Cerebellar nuclear complex (tissue), 1 donor: ENCODE measurements around the gene CCDC107.
A peak's percentile ranks its signal among the peaks of the same experiment; 100 is the strongest.
"Not testable (repeated sequence)": the region's sequence is repeated elsewhere in the genome, so short reads cannot be mapped to it uniquely, and the experiment has no call there.

Source experiments
- DNase-seq, 2 experiments: peaks; one replicate each; lab custom pipeline; 2025; lab: John Stamatoyannopoulos, UW

The CCDC107 gene

DNA sequence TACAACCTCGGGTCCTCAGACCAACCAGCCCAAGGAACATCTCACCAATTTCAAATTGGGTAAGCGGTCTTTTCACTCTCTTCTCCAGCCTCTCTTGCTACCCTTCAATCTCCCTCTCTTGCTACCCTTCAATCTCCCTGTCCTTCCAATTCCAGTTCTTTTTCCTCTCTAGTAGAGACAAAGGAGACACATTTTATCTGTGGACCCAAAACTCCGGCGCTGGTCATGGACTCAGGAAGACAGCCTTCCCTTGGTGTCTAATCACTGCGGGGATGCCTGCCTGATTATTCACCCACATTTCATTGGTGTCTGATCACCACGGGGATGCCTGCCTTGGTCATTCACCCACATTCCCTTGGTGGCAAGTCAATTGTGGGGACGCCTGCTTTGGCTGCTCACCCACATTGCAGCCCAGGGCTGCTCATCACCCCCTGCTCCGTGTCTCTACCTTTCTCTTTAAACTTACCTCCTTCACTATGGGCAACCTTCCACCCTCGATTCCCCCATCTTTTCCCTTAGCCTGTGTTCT, 20.6 kb upstream of the CCDC107 start:
- DNase-seq, result not testable (repeated sequence)

DNA sequence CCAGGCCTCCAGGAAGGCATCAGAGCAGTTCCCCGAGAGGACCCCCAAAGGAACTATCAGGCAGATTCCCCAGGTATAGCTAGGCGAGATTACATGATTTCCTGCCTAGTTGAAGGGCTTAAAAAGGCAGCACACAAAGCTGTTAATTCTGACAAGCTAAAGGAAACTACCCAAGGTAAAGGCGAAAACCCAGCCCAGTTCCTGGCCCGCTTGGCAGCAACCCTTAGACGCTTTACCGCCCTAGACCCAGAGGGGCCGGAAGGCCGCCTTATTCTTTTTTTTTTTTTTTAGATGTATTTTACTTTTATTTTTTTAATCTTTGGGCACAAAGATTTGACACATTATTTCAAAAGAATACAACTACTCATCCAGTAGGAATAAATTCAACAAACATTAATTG, 19.3 kb upstream of the CCDC107 start:
- DNase-seq, result not testable (repeated sequence)

DNA sequence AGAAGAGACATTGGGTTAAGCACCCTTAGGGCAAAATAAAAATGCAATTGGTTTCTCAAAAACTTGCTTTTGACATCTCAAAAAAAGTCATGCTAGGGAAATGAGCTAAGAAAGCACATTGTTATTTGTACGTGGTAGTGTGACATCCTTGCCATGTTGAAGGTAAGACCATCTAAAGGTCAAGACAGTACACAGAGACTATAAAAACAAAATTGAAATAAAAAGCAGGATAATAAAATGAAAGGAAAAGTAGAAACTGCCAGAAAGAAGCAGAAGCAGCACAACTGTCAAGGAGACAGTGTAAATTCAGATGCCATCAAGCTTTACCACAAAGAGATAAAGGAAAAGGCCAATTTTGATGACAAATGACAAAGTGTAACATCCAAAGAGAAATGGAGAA, 18.9 kb upstream of the CCDC107 start:
- DNase-seq, result not testable (repeated sequence)

DNA sequence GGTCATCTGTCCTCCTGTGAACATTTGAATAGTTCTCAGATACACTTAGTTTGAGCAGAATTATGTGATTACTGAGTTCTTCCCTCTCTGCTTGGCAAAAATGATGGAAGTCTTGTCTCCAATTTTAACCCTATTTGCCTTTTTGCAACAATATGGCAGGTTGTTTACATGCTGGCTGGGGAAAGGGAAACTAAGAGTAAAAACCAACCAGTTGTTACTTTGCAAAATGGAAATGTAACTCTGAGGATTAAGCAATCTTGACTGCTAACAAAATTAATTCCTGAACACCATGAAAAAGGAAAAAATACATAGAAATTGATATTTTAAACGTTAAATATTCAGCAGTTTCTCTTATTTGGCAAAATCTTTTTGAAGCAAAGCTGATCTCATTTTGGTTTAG, 18.5 kb upstream of the CCDC107 start:
- no peak for DNase-seq

DNA sequence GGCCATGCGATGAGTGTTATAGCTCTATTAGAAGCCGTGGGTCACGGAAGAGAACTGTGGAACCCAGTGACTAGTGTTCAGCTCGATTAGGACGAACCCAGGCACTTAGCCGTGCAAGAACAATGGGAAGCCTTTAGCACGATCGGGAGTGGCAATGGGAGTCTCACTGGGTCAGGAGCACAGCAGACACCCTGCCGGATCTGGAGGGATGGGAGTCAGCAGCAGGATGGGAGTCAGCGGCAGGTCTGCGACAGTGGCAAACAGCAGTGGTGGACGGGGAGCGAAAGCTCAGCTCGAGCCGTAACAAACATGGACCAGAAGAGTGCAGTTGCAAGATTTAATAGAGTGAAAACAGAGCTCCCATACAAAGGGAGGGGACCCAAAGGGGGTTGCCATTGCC, 17.7 kb upstream of the CCDC107 start:
- DNase-seq, result not testable (repeated sequence)

DNA sequence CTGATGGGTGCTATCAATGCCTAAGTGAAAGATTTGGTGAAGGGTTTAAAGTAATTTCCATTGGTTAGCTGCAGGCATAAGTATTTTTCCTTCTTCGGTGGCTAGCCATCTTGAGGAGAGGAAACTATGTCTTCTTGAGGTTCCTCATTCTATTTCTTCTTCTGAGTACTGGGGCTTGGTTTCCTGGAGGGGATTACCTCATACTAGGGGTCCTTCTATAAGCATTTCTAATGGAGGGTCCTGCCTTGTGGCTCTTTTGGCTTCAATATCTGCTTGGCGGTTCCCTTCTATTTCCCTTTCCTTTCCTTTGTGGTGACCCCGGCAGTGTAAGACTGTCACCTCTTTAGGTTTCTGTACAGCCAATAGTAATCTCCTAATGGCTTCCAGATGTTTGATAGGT, 16.6 kb upstream of the CCDC107 start:
- DNase-seq, result not testable (repeated sequence)

DNA sequence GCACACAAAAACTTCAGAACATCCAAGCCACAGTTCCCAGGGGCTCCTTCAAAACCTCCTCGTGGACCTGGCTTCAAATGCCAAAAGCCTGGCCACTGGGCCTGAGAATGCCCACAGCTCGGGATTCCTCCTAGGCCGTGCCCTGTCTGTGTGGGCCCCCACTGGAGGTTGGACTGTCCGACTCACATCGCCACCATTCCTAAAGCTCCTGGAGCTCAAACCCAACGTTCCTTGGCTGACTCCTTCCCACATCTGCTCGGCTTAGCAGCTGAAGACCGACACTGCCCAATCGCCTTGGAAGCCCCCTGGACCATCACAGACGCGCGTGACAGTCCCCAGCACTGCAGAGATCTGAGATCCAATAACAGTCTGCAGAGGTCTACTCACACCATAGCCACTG, 15.0 kb upstream of the CCDC107 start:
- no peak for DNase-seq

DNA sequence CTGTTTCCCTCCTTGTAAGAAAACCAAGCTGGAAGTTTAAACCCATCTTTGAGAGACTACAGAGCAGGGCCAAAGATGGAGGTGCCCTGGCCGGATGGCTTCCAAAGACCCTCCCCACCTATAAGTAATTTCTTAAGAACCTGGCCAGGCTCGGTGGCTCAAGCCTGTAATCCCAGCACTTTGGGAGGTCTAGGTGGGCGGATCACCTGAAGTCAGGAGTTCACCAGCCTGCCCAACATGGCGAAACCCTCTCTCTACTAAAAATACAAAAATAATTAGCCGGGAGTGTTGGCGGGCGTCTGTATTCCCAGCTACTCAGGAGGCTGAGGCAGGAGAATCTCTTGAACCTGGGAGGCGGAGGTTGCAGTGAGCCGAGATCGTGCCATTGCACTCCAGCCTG, 12.4 kb upstream of the CCDC107 start:
- DNase-seq, result not testable (repeated sequence)

DNA sequence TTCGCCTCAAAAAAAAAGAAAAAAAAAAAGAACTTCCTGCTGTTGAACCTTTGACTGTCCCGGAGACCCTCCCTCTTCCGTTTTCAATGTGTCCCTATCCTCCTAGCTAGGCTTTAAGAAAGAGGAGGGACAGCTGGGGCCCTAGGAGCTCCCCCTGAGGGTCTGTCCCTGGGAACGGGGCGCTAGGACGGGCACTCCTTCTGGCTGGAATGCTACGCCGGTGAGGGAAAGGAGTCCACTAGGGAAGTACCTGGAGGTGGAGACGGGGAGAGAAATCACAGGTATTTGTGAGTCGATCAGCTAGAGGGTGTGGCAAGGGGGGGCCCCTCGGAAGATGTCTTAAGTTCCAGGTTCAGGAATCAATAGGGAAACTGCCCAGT, 11.9 kb upstream of the CCDC107 start:
- no peak for DNase-seq

DNA sequence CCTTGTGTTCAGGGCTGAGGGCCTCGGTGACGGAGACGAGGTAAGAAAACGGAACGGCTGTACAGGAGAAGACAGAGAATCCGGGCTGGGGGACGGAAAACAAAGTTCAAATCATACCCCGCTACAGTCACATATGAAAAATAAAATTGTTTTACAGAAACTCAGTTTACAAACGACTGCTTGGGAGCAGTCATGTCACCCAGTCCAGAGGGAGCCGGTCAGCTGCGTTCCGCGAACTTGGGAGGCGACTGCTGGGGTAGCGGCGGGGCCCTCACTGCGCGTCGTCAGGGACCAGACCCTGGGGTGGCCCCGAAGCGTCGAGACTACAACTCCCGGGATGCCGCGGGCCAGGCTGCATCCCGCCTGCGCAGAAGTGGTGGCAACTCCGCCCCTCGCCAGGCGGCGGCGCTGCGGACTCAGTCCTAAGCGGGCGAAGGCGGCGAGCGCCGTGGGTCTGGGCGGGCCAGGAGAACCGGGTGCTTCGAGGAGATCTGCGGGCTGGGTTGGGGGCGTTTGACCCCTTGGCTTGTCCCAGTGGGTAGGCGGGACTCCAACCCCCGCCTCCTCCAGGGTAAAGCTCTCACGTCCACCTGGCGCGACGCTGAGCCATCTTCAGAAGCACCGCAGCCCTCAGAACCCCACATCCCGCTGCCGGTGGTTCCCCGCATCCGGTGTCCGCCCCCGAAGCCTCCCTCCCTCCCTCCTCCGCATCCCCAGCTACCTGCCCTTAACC, 11.4 kb upstream of the CCDC107 start:
- peak in 1 of 2 experiments; percentile 58 for DNase-seq

DNA sequence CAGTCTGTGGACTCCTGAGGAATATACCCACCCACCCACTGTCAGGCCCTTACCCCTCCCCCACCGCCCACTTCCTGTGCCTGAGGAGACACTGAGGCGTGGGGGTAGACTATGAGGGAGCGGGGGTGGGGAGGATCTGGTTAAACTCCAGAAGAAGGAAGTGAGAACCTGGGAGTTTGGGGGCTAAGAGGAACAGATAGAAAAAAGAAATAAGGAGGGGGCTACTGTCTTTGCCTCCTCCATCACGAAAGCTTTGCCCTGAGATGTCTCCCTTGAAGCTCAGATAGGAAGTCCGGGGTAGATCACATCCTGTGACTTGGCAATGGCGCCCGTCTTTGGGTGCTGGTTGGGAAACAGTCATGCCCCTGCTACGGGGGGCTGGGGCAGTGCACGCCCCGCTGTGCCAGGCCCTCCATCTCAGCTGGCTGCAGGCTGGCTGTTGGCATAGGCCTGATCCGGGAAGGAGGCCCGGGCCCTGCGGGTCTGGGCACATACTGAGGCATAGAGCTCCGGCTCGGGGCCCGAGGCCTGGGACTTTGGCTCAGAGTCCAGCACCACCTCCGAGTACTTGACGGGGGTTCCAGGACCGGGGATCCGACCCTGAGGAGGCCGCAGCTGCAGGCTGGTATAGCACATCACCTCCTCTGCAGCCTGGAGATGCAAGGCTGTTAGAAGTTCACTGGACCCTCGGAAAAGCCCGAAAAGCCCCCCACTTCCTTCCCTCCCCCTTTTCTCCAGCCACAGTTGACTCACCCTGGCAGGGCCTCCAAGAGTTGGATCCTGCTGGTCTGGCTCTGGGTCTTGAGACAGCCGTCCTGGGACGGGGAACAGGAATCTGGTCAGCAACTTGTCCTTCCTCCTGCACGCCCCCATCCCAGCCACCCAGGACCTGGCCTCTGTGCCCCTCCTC, 8.4 kb upstream of the CCDC107 start:
- DNase-seq, result no peak

DNA sequence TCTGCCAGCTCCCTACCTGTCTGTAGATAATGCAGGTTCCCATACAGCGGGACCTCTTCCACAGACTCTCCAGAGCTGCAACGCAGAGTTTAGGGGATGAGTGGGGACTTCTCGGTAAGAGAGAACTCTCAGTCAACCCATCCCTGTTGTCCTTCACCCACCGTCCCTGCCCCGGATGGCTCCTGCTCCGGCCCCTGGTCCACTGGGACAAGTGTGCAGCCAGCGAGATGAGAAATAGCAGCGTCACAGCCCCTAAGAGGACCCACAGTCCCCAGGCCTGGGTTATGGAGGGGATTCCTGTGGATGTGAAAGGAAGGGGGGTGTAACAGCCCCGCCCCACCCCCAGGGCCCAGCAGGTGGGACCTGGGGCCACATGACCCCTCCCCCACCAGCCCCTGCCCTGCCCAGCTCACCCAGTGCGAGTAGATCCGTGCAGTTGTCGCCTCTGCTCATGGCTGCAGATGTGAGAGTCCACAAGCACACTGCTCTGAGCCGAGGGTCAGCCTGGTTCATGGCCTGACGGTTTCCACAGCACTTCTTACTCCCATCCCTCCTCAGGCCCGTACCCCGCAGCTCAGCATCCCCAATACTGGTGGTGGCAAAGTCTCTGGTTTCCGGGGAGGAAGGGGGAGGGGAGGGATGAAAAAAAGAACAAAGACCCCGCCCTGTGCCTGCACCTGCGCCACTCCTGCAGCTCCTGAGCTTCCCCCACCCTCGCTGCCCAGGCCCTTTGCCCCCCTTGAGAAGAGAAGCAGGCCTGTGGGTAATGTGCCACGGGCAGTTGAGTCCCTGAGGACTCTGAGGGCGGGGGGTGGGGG, 7.5 kb upstream of the CCDC107 start, which contains the start of gene SIT1:
Gene SIT1 (minus strand): TSS at position 591 of the 818 bp plus-strand sequence. CDS start 78 bp downstream, at position 513.
- DNase-seq, result no peak

DNA sequence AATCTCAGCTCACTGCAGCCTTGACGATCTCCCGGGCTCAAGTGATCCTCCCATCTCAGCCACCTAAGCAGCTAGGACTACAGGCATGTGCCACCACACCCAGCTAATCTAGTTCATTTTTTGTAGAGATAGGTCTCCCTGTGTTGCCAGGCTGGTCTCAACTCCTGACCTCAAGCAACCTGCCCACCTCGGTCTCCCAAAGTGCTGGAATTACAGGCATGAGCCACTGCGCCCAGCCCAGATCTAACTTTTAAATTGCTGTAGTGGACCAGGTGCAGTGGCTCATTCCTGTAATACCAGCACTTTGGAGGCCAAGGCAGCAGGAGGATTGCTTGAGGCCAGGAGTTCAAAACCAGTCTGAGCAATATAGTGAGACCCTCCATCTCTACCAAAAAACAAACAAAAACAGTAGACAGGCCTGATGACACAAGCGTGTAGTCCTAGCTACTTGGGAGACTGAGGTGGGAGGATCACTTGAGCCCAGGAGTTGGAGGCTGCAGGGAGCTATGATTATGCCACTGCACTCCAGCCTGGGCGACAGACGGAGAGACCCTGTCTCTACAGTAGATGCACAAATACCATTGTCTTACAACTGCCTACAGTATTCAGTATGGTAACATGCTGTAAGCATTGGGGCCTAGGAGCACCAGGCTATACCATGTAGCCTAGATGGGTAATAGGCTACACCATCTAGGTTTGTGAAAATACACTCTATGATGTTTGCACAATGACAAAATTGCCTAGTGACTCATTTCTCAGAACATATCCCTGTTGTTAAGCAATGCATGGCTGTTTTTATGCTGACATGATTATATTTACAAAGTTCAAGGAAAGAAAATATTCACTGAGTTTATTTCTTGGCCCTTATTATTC, 5.9 kb upstream of the CCDC107 start:
- no peak for DNase-seq

DNA sequence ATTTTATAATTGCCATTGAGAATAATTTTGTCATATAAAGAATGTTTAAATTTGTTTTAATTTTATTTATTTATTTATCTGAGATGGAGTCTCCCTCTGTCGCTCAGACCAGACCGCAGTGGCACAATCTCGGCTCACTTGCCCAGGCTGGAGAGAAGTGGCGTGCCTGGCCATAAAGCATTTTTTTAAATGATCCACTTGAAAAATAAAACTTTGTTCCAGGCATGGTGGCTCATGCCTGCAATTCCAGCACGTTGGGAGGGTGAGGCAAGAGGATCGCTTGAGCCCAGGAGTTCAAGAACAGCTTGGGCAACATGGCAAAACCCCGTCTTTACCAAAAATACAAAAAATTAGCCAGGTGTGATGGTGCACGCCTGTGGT, 5.3 kb upstream of the CCDC107 start:
- DNase-seq, result no peak

DNA sequence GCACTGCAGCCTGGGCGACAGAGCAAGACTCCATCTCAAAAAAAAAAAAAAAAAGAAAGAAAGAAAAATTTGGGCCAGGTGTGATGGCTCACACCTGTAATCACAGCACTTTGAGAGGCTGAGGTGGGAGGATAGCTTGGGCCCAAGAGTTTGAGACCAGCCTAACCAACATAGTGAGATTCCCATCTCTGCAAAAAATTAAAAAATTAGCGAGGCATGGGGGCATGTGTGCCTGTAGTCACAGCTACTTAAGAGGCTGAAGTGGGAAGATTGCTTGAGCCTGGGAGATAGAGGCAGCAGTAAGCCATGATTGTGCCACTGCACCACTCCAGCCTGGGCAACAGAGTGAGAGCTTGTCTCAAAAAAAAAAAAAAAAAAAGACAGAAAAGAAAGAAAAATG, 4.5 kb upstream of the CCDC107 start:
- no peak for DNase-seq

DNA sequence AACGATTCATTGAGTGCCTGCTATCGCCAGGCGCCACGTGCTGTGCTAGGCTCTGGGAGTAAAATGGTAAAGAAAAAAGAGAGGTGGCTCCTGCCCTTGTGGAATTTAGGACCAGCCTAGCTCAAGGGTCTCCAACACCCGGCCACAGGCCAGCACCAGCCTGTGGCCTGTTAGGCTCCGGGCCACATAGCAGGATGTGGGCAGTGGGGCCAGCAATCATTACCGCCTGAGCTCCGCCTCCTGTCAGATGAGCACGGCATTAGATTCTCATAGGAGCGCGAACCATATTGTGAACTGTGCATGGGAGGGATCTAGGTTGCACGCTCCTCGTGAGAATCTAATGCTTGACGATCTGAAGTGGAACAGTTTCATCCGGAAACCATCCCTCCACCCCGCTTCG, 1.7 kb upstream of the CCDC107 start:
- no peak for DNase-seq

DNA sequence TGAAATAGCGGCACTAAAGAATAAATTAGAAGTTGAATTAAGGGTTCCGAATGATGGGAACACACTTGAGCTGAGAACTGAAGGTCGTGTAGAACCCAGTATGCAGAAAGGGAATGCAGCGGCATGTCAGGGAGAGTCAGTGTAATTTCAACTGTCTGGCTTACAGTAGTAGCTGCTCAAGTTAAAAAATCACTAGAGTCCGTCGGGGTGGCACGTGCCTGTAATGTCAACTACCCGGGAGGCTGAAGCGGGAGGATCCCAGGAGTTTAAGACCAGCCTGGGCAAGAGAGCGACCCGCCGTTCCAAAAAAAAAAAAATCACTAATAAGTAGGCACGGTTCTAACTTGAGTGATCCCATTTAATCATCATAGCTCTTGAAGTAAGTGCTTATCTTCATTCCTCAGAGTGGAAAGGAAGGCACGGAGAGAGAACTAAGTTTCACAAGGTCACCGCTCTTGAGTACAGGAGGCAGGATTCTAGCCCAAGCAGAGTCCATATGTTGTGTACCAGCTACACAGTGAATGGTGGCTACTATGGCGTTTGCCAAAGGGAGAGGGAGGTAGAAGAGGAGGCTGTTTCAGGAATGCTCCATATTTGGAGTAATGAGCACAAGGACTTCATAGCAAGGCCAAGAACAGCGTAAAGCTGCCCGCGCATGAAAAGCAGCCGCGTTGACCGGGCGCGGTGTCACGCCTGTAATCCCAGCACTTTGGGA, 1.1 kb upstream of the CCDC107 start:
- no peak for DNase-seq

DNA sequence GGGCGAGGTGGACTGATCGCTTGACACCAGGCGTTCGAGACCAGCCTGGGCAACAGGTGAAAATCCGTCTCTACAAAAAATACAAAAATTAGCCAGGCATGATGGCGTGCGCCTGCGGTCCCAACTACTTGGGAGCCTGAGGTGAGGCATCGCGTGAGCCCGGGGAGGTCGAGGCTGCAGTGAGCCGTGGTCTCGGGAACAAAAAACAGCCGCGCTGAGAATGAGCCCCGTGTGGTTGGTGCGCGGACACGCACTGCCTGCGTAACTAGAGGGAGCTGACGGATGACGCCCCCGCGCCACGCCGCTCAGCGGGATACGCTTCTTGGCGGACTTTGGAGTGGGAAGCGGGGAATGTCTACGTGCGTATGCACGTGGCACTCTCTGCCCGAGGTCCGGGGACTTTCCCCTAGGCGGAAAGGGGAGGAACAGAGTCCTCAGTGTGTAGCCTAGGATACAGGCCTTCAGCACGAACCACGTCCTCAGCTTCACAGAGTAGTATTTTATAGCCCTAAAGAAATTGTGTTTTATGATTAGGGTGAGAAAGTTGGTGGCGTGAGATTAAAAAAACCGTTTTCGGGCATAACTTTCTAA, 451 bp upstream of the CCDC107 start, which contains the start of gene RMRP:
Gene RMRP (minus strand): TSS at position 474 of the 591 bp plus-strand sequence.
- DNase-seq, result peak; percentile 88 to 94

DNA sequence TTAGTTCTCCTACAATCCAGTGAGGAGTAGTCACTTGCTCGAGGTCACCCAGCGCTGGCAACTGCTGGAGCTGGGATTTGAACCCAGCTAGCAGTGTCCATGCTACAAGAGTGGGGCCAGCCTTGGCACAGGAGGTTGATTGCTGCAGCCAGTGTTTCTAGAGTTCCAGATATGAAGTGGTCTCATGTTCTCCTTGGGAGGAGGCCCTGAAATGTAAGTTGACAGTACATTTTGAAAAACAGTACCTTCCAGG, 802 bp downstream of the CCDC107 start:
- no peak for DNase-seq

DNA sequence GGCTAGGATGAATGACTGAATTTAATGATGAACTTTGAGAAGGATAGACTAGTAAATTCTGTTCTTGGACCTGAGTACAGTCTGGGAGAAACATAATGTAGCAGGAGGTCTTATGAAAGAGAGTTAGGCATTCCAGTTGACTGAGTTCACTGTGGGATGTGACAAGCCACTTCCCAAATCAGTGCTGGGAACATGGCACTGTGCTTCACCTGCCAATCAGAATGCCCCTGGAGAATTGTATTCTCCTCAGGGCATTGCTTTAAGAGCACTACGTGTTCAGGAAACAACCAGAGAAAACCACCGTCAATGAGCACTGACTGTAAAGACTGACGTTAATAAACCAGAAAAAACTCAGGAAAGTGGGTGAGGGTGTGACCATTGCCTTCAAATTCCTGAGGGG, 1.2 kb downstream of the CCDC107 start:
- DNase-seq, result no peak
